Panc1 (cell line): Measurements from ENCODE around the gene SLC8B1. TPM values are rescaled to one million over a fixed set of nuclear protein-coding genes. Genes with fewer than 3 reads are reported as not detected.

Experiments
- ATAC-seq: fragments of 200-7000 bp; cut with Tn5 transposase; 2 replicates; pipeline ENCODE4 v1.9.1; 2020; ENCODE audit warnings: mild to moderate bottlenecking, moderate library complexity
- BruUV-seq: library from RNA; stranded (reverse); fragments of 400-500 nt; replicated peaks from 2 replicates; lab custom pipeline; 2021; lab: Mats Ljungman, UMichigan
- CTCF ChIA-PET: fragments of 300-600 bp; sonication (Branson Sonifier 250); formaldehyde crosslinking; loops from one replicate; lab custom pipeline; 2022; ENCODE audit warnings: antibody characterized with exemption; lab: Charles Lee
- POLR2A ChIA-PET: fragments of 300-600 bp; sonication (Branson Sonifier 250); formaldehyde crosslinking; loops from one replicate; lab custom pipeline; 2022; ENCODE audit warnings: antibody characterized with exemption; lab: Charles Lee
- DNase-seq: peaks from one replicate; pipeline ENCODE4 v3.0.0-alpha.2; 2010; ENCODE audit warnings: low read depth, low spot score
- H3K27ac ChIP-seq: 2 replicates; pipeline ENCODE4 v1.5.1; 2011; ENCODE audit warnings: mild to moderate bottlenecking, low read length, inconsistent platforms
- H3K27me3 ChIP-seq: fragments of 200-500 bp; sonication (Bioruptor generic); 2 replicates; pipeline ENCODE4 v1.6.0; 2014; ENCODE audit warnings: low read length, inconsistent platforms; ENCODE audit not compliant: control insufficient read depth, insufficient read depth
- H3K36me3 ChIP-seq: fragments of 200-500 bp; sonication (Bioruptor generic); 2 replicates; pipeline ENCODE4 v1.5.1; 2014; ENCODE audit warnings: inconsistent platforms, mild to moderate bottlenecking, low read length, moderate library complexity; ENCODE audit not compliant: control insufficient read depth, insufficient read depth
- H3K4me1 ChIP-seq: 2 replicates; pipeline ENCODE4 v1.5.1; 2011; ENCODE audit warnings: inconsistent platforms, mild to moderate bottlenecking, low read length, moderate library complexity; ENCODE audit not compliant: control insufficient read depth, insufficient read depth
- H3K4me3 ChIP-seq, 2 experiments: 2 replicates each; pipeline ENCODE4 v1.5.1; 2011 to 2012; ENCODE audit warnings: low read depth in 2 of 2, low read length in 2 of 2, mild to moderate bottlenecking in 2 of 2, inconsistent platforms in 1 of 2, moderate library complexity in 1 of 2
- H3K9me3 ChIP-seq: fragments of 200-500 bp; sonication (Bioruptor generic); 2 replicates; pipeline ENCODE4 v1.5.1; 2014; ENCODE audit warnings: low read depth, mild to moderate bottlenecking, inconsistent platforms, low read length, moderate library complexity; ENCODE audit not compliant: control insufficient read depth, insufficient read depth
- POLR2AphosphoS5 ChIP-seq: IDR thresholded peaks from 2 replicates; pipeline ENCODE4 v1.6.1; 2012; ENCODE audit warnings: mild to moderate bottlenecking, low read depth, low read length, moderate library complexity
- SIN3A ChIP-seq: IDR thresholded peaks from 2 replicates; pipeline ENCODE4 v1.6.1; 2012; ENCODE audit warnings: low read depth, mild to moderate bottlenecking, low read length, moderate library complexity, borderline replicate concordance; ENCODE audit not compliant: insufficient read depth
- TCF7L2 ChIP-seq: IDR thresholded peaks from 2 replicates; pipeline ENCODE4 v1.6.1; 2011; ENCODE audit warnings: mild to moderate bottlenecking, low read depth, low read length, inconsistent platforms
- in situ Hi-C: cut with HindIII; loops from 2 replicates; pipeline ENCODE4 v1.10.0; 2016; ENCODE audit warnings: low sequenced_read_pairs, low pct_unique_long_range_greater_than_20kb
- intact Hi-C: fragments of 100-400 bp; cut with micrococcal nuclease; formaldehyde crosslinking; loops from one replicate; pipeline ENCODE4 v1.10.0; 2022; ENCODE audit not compliant: unreplicated experiment
- total RNA-seq: library from RNA; stranded (reverse); gene quantifications from one replicate; pipeline ENCODE4 v1.2.1, GENCODE V29; 2021; ENCODE audit not compliant: unreplicated experiment
- TF ChIP-seq, protein P1 (sequence below): fragments of 450-650 bp; IDR thresholded peaks from 2 replicates; pipeline ENCODE4 v1.5.1; 2017; ENCODE audit warnings: mild to moderate bottlenecking
- TF ChIP-seq, protein P2 (sequence below), 2 experiments: IDR thresholded peaks; 2 replicates each; pipeline ENCODE4 v1.6.1; 2011 to 2012; ENCODE audit warnings: low read depth in 2 of 2, control low read depth in 1 of 2, low read length in 1 of 2, mild to moderate bottlenecking in 1 of 2, moderate library complexity in 1 of 2; ENCODE audit not compliant: insufficient read depth in 1 of 2

The SLC8B1 gene
- total RNA-seq, 1 experiment from 2014 or later = 26.7 TPM

DNA sequence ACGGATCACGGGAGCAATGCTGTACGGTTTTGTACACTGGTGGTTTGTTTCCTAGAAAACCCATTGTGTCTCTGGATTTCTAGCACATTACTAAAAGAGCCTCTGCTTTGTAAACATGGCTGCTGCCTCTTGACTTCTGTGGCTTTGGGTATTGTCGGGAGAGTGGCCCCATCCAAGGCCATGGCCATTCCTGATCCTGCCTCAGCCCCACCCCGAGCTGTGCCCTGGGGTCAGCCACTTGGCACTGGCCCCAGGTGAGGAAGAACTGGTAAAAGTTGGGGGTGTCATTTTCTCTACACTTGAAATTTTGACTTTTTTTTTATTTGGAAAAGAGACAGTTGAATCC, 36.5 kb downstream of the SLC8B1 start:
- POLR2A ChIA-PET = no interaction called here
- BruUV-seq = no TSS peak
- CTCF ChIA-PET = no interaction called here

DNA sequence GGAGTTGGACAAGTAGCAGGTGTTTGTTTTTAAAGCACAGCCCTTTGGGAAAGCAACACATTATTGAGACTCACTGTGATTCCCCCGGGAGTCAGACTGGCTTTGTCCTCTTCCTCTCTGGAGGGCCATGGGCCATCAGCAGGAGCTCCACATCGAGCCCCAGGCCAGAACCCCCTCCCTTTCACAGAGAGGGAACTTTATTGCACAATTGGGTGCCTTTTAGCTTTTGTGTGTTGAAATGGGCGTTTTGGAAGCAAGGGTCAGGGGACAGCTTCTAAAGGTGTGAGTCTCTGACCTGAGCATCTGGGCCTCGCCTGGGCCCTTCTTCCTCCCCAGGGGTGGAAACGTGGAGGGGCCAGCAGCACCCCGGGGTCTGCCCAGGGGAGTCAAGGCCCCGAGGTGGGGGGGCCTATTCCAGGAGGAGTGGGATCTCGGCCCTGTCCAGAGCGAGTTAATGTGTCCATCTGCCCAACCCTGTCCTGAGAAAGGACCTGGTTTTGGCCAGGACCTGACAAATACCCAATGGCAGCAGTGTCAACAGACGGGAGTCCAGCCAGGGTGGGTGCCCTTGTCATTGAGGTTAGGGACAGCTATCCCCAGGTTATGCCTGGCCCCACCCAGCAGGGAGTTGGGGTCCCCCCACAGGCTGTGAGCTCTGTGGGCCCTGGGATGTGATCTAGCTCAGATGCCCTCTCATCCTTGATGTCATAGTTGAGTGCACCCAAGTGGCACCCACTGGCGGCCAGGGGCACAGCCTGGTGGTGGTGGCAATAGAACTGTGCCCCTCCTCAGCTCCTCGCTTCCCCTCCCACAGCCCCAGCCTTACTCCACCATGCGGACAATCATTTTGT, 37.1 kb downstream of the SLC8B1 start:
- in situ Hi-C loops = no loop called here
- Histone ChIP-seq H3K4me3 (no peak overlapping the region), H3K4me1 (peaks cover 8% of the 10 kb centered on the region), H3K9me3 (no peaks in the 10 kb centered on the region), H3K36me3 (no peaks in the 10 kb centered on the region), H3K27ac (no peak overlapping the region), H3K27me3 (no peaks in the 10 kb centered on the region)
- no peak for TF ChIP-seq SIN3A
- TF ChIP-seq, protein P1, sequence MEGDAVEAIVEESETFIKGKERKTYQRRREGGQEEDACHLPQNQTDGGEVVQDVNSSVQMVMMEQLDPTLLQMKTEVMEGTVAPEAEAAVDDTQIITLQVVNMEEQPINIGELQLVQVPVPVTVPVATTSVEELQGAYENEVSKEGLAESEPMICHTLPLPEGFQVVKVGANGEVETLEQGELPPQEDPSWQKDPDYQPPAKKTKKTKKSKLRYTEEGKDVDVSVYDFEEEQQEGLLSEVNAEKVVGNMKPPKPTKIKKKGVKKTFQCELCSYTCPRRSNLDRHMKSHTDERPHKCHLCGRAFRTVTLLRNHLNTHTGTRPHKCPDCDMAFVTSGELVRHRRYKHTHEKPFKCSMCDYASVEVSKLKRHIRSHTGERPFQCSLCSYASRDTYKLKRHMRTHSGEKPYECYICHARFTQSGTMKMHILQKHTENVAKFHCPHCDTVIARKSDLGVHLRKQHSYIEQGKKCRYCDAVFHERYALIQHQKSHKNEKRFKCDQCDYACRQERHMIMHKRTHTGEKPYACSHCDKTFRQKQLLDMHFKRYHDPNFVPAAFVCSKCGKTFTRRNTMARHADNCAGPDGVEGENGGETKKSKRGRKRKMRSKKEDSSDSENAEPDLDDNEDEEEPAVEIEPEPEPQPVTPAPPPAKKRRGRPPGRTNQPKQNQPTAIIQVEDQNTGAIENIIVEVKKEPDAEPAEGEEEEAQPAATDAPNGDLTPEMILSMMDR = no peak
- TF ChIP-seq, protein P2, sequence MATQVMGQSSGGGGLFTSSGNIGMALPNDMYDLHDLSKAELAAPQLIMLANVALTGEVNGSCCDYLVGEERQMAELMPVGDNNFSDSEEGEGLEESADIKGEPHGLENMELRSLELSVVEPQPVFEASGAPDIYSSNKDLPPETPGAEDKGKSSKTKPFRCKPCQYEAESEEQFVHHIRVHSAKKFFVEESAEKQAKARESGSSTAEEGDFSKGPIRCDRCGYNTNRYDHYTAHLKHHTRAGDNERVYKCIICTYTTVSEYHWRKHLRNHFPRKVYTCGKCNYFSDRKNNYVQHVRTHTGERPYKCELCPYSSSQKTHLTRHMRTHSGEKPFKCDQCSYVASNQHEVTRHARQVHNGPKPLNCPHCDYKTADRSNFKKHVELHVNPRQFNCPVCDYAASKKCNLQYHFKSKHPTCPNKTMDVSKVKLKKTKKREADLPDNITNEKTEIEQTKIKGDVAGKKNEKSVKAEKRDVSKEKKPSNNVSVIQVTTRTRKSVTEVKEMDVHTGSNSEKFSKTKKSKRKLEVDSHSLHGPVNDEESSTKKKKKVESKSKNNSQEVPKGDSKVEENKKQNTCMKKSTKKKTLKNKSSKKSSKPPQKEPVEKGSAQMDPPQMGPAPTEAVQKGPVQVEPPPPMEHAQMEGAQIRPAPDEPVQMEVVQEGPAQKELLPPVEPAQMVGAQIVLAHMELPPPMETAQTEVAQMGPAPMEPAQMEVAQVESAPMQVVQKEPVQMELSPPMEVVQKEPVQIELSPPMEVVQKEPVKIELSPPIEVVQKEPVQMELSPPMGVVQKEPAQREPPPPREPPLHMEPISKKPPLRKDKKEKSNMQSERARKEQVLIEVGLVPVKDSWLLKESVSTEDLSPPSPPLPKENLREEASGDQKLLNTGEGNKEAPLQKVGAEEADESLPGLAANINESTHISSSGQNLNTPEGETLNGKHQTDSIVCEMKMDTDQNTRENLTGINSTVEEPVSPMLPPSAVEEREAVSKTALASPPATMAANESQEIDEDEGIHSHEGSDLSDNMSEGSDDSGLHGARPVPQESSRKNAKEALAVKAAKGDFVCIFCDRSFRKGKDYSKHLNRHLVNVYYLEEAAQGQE (IDR thresholded peaks at IDR 0.05; ENCODE audit: insufficient read depth in 1 of 2, low read depth in 2 of 2, low read length in 1 of 2) = no peak
- no peak for TF ChIP-seq POLR2AphosphoS5
- no peak for TF ChIP-seq TCF7L2
- DNase-seq = no peak
- ChIA-PET POLR2A (interaction anchor here (0.5 to 0.6 kb wide), 2 partner anchors 16 to 65 kb away, joined by 4 to 11 read pairs; no protein-coding TSS in a partner anchor), CTCF (interaction anchor here (1.2 kb wide), 1 partner anchor 128 kb away, joined by 4 read pairs; no protein-coding TSS in a partner anchor)
- no TSS peak for BruUV-seq
- ATAC-seq = no peak
- intact Hi-C loops = no loop called here

More for the DNA sequence above, 36.5 kb downstream of the SLC8B1 start:
- Histone ChIP-seq H3K36me3 (no peaks in the 10 kb centered on the region), H3K27me3 (no peaks in the 10 kb centered on the region), H3K27ac (no peak overlapping the region), H3K9me3 (no peaks in the 10 kb centered on the region), H3K4me1 (peaks cover 8% of the 10 kb centered on the region), H3K4me3 (no peak overlapping the region)
- in situ Hi-C loops = no loop called here
- ATAC-seq (no peak), DNase-seq (no peak)
- intact Hi-C loops = no loop called here
- TF ChIP-seq TCF7L2 = no peak

DNA sequence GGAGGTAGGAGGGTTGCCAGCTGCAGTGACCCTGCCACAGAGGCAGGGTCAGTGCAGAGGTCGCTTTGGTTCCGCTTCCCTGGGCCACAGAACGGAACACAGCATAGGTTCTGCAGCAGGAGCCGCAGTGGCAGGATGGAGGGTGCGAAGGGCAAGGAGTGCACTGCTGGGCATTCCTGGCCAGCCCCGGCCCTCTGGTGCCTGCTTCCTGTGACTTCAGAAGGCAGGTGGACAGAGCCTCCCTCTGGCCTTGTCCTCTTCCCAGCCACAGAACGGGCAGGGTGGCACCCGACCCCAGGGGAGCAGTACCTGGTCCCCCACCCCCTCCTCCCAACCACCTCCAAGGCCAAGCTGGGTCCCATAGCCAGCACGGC, 37.7 kb downstream of the SLC8B1 start:
- ChIA-PET POLR2A (interaction anchor here (0.6 kb wide), 1 partner anchor 15 kb away, joined by 11 read pairs; no protein-coding TSS in a partner anchor), CTCF (interaction anchor here (1.2 kb wide), 1 partner anchor 128 kb away, joined by 4 read pairs; no protein-coding TSS in a partner anchor)
- intact Hi-C loops (no loop called here), in situ Hi-C loops (no loop called here)
- ATAC-seq (no peak), DNase-seq (no peak)
- H3K27ac ChIP-seq = no peak overlapping the region
- no peak overlapping the region for H3K4me3 ChIP-seq
- BruUV-seq = no TSS peak
- H3K36me3 ChIP-seq = no peaks in the 10 kb centered on the region
- H3K27me3 ChIP-seq = no peaks in the 10 kb centered on the region
- H3K9me3 ChIP-seq = no peaks in the 10 kb centered on the region
- peaks cover 8% of the 10 kb centered on the region for H3K4me1 ChIP-seq
- TF ChIP-seq TCF7L2 = no peak
- TF ChIP-seq, protein P1 = no peak
- TF ChIP-seq, protein P2 (IDR thresholded peaks at IDR 0.05; ENCODE audit: insufficient read depth in 1 of 2, low read depth in 2 of 2, low read length in 1 of 2) = no peak
- TF ChIP-seq POLR2AphosphoS5 = no peak
- TF ChIP-seq SIN3A = no peak
